Ectodermal cell (in vitro differentiated cells): ENCODE measurements around the gene CYS1.

Experiments
- H3K27ac ChIP-seq: 2 replicates; pipeline ENCODE4 v1.7.0; 2013; ENCODE audit warnings: mild to moderate bottlenecking, low read depth, low read length; ENCODE audit not compliant: insufficient read depth, poor library complexity, severe bottlenecking
- H3K27me3 ChIP-seq: 2 replicates; pipeline ENCODE4 v1.7.0; 2013; ENCODE audit warnings: mild to moderate bottlenecking, low read length; ENCODE audit not compliant: insufficient read depth, control insufficient read depth, poor library complexity, severe bottlenecking
- H3K36me3 ChIP-seq: one replicate; pipeline ENCODE4 v1.7.0; 2013; ENCODE audit warnings: low read length; ENCODE audit not compliant: control insufficient read depth, insufficient read depth
- H3K4me1 ChIP-seq: one replicate; pipeline ENCODE4 v1.7.0; 2013; ENCODE audit warnings: low read length; ENCODE audit not compliant: control insufficient read depth, insufficient read depth
- H3K4me3 ChIP-seq: 2 replicates; pipeline ENCODE4 v1.7.0; 2013; ENCODE audit warnings: low read depth, low read length, control low read depth; ENCODE audit not compliant: insufficient read depth
- H3K9me3 ChIP-seq: 2 replicates; pipeline ENCODE4 v1.7.0; 2013; ENCODE audit warnings: mild to moderate bottlenecking, low read length, moderate library complexity; ENCODE audit not compliant: control insufficient read depth
- WGBS, 2 experiments: methylation state at CpG; one replicate each; pipeline ENCODE4 v1.1.7; 2013; ENCODE audit warnings: missing lambda C conversion rate in 2 of 2; 5-methylcytosine and 5-hydroxymethylcytosine counted together

CYS1 gene

GRCh38 chr2:10059552-10060335 is 20.5 kb downstream of the CYS1 start:
- WGBS, 2 experiments: 92 to 96% methylated on average over 20 of the region's 20 CpGs
- H3K9me3 ChIP-seq: no peaks in the 10 kb centered on the region
- H3K36me3 ChIP-seq: no peaks in the 10 kb centered on the region
- peaks cover 10% of the 10 kb centered on the region for H3K4me1 ChIP-seq
- no peak overlapping the region for H3K27ac ChIP-seq
- no peak overlapping the region for H3K4me3 ChIP-seq
- no peaks in the 10 kb centered on the region for H3K27me3 ChIP-seq

GRCh38 chr2:10059016-10059351 is 21.2 kb downstream of the CYS1 start:
- Histone ChIP-seq H3K4me3 (no peak overlapping the region), H3K27ac (no peak overlapping the region), H3K9me3 (no peaks in the 10 kb centered on the region), H3K4me1 (peaks cover 10% of the 10 kb centered on the region), H3K36me3 (peaks cover 4% of the 10 kb centered on the region), H3K27me3 (no peaks in the 10 kb centered on the region)
- 92 to 93% methylated on average over 17 of the region's 17 CpGs for WGBS, 2 experiments

GRCh38 chr2:10058251-10059015 is 21.8 kb downstream of the CYS1 start:
- Histone ChIP-seq H3K36me3 (peaks cover 5% of the 10 kb centered on the region), H3K27ac (no peak overlapping the region), H3K4me3 (no peak overlapping the region), H3K9me3 (no peaks in the 10 kb centered on the region), H3K4me1 (peaks cover 10% of the 10 kb centered on the region), H3K27me3 (no peaks in the 10 kb centered on the region)
- 93% methylated on average over 39 of the region's 39 CpGs for WGBS, 2 experiments

GRCh38 chr2:10057231-10058107 is 22.7 kb downstream of the CYS1 start:
- H3K27ac ChIP-seq: no peak overlapping the region
- peaks cover 10% of the 10 kb centered on the region for H3K4me1 ChIP-seq
- H3K4me3 ChIP-seq: no peak overlapping the region
- no peaks in the 10 kb centered on the region for H3K27me3 ChIP-seq
- H3K36me3 ChIP-seq: peaks cover 9% of the 10 kb centered on the region
- WGBS, 2 experiments: 10% methylated on average over 28 of the region's 28 CpGs
- no peaks in the 10 kb centered on the region for H3K9me3 ChIP-seq

GRCh38 chr2:10056439-10056838 is 23.8 kb downstream of the CYS1 start:
- Histone ChIP-seq H3K9me3 (no peaks in the 10 kb centered on the region), H3K27me3 (no peaks in the 10 kb centered on the region), H3K4me1 (peaks cover 10% of the 10 kb centered on the region), H3K4me3 (no peak overlapping the region), H3K27ac (no peak overlapping the region), H3K36me3 (peaks cover 9% of the 10 kb centered on the region)
- 75 to 81% methylated on average over 11 of the region's 11 CpGs for WGBS, 2 experiments

GRCh38 chr2:10054976-10055375 is 25.2 kb downstream of the CYS1 start:
- Histone ChIP-seq H3K4me1 (peaks cover 10% of the 10 kb centered on the region), H3K27ac (no peak overlapping the region), H3K9me3 (no peaks in the 10 kb centered on the region), H3K36me3 (peaks cover 9% of the 10 kb centered on the region), H3K27me3 (no peaks in the 10 kb centered on the region), H3K4me3 (no peak overlapping the region)
- 92 to 94% methylated on average over 7 of the region's 7 CpGs for WGBS, 2 experiments

- Histone ChIP-seq H3K36me3 (peaks cover 10% of the 10 kb centered on the region), H3K9me3 (no peaks in the 10 kb centered on the region), H3K27me3 (no peaks in the 10 kb centered on the region), H3K4me3 (no peak overlapping the region), H3K27ac (no peak overlapping the region), H3K4me1 (peaks cover 10% of the 10 kb centered on the region)
- 85 to 89% methylated on average over 5 to 7 of the region's 7 CpGs for WGBS, 2 experiments
Observed at GRCh38 chr2:10054424-10054823, 25.8 kb downstream of the CYS1 start.

- no peak overlapping the region for H3K4me3 ChIP-seq
- H3K4me1 ChIP-seq: peaks cover 10% of the 10 kb centered on the region
- no peaks in the 10 kb centered on the region for H3K9me3 ChIP-seq
- H3K36me3 ChIP-seq: peaks cover 13% of the 10 kb centered on the region
- no peak overlapping the region for H3K27ac ChIP-seq
- WGBS, 2 experiments: 96 to 98% methylated on average over 4 of the region's 4 CpGs
- H3K27me3 ChIP-seq: no peaks in the 10 kb centered on the region
Observed at GRCh38 chr2:10053351-10053750, 26.9 kb downstream of the CYS1 start.

- Histone ChIP-seq H3K4me3 (no peak overlapping the region), H3K27ac (no peak overlapping the region), H3K36me3 (peaks cover 13% of the 10 kb centered on the region), H3K9me3 (no peaks in the 10 kb centered on the region), H3K27me3 (no peaks in the 10 kb centered on the region), H3K4me1 (peaks cover 9% of the 10 kb centered on the region)
- WGBS, 2 experiments: 95 to 96% methylated on average over 16 of the region's 16 CpGs
Observed at GRCh38 chr2:10052216-10052615, 28.0 kb downstream of the CYS1 start.
